HepG2 (cell line): Measurements from ENCODE around the gene HSPB6. TPM values are rescaled to one million over a fixed set of nuclear protein-coding genes. Genes with fewer than 3 reads are reported as not detected.
A peak's percentile ranks its signal among the peaks of the same experiment; 100 is the strongest.

Source experiments
- ATF7-NPFF ChIP-seq: sonication (generic); formaldehyde crosslinking; IDR thresholded peaks from 2 replicates; pipeline ENCODE4 v1.8.1; 2023; ENCODE audit warnings: mild to moderate bottlenecking, low read depth, missing genetic modification reagents, moderate library complexity
- DNMT1 ChIP-seq: sonication (generic); formaldehyde crosslinking; IDR thresholded peaks from 2 replicates; pipeline ENCODE4 v1.5.1; 2020; ENCODE audit warnings: mild to moderate bottlenecking, missing genetic modification reagents
- HES4 ChIP-seq: sonication (generic); formaldehyde crosslinking; IDR thresholded peaks from 2 replicates; pipeline ENCODE4 v1.9.0; 2021; ENCODE audit warnings: mild to moderate bottlenecking, missing genetic modification reagents, borderline replicate concordance
- SP4 ChIP-seq: sonication (generic); formaldehyde crosslinking; IDR thresholded peaks from 2 replicates; pipeline ENCODE4 v1.8.1; 2023; ENCODE audit warnings: mild to moderate bottlenecking, missing genetic modification reagents
- YEATS4 ChIP-seq: sonication (generic); formaldehyde crosslinking; IDR thresholded peaks from 2 replicates; pipeline ENCODE4 v1.4.0; 2020; ENCODE audit warnings: missing genetic modification reagents, borderline replicate concordance
- ZKSCAN5 ChIP-seq: sonication (generic); formaldehyde crosslinking; IDR thresholded peaks from 2 replicates; pipeline ENCODE4 v1.5.1; 2020; ENCODE audit warnings: mild to moderate bottlenecking, missing genetic modification reagents
- ZNF33A ChIP-seq: sonication (generic); formaldehyde crosslinking; IDR thresholded peaks from 2 replicates; pipeline ENCODE4 v1.5.1; 2020; ENCODE audit warnings: missing genetic modification reagents, mild to moderate bottlenecking, moderate library complexity, borderline replicate concordance
- ZNF768 ChIP-seq: sonication (generic); formaldehyde crosslinking; IDR thresholded peaks from 2 replicates; pipeline ENCODE4 v1.4.0; 2020; ENCODE audit warnings: missing genetic modification reagents
- polyA plus RNA-seq, 8 experiments: library from polyadenylated mRNA; depleted of rRNA in 3 of 8; stranded (reverse) in 7 of 8; unstranded in 1 of 8; fragments of >200 nt; fragmentation: Illumina TruSeq in 4 of 8; extraction: Trizol in 4 of 8; gene quantifications; 2 replicates each; pipeline versions ENCODE4 v1.2.1 to v1.2.3, GENCODE V29; 2011 to 2016; ENCODE audit warnings: low read depth in 4 of 8, missing spikeins in 1 of 8, mixed read lengths in 1 of 8; ENCODE audit not compliant: insufficient read depth in 1 of 8
- total RNA-seq, 5 experiments: library from RNA; depleted of rRNA; stranded (reverse); fragments of >200 nt; fragmentation: Illumina TruSeq; extraction: Trizol; gene quantifications; 2 replicates each; pipeline ENCODE4 v1.2.3, GENCODE V29; 2016; ENCODE audit warnings: low read depth in 1 of 5
- TF ChIP-seq, protein P1 (sequence below): sonication (generic); formaldehyde crosslinking; IDR thresholded peaks from 2 replicates; pipeline ENCODE4 v1.4.0; 2020; ENCODE audit warnings: mild to moderate bottlenecking, missing genetic modification reagents
- TF ChIP-seq, protein P2 (sequence below): sonication (generic); formaldehyde crosslinking; IDR thresholded peaks from 2 replicates; pipeline ENCODE4 v1.8.0; 2022; ENCODE audit warnings: missing genetic modification reagents, mild to moderate bottlenecking, moderate library complexity, borderline replicate concordance
- TF ChIP-seq, protein P3 (sequence below): sonication (generic); formaldehyde crosslinking; conservative IDR thresholded peaks from 2 replicates; pipeline ENCODE4 v1.4.0; 2020; ENCODE audit warnings: missing genetic modification reagents
- TF ChIP-seq, protein P4 (sequence below), 2 experiments: sonication (generic) in 1 of 2; formaldehyde crosslinking in 1 of 2; IDR thresholded peaks; 2 replicates each; pipeline versions ENCODE4 v1.5.1 to v1.6.1; 2011 to 2020; ENCODE audit warnings: borderline replicate concordance in 1 of 2, low read depth in 1 of 2, low read length in 1 of 2, mild to moderate bottlenecking in 1 of 2, missing genetic modification reagents in 1 of 2, moderate library complexity in 1 of 2
- TF ChIP-seq, protein P5 (sequence below): sonication (generic); formaldehyde crosslinking; IDR thresholded peaks from 2 replicates; pipeline ENCODE4 v1.4.0; 2020; ENCODE audit warnings: missing genetic modification reagents; ENCODE audit errors: not compliant biosample characterization
- TF ChIP-seq, protein P6 (sequence below): sonication (generic); formaldehyde crosslinking; IDR thresholded peaks from 2 replicates; pipeline ENCODE4 v1.4.0; 2020; ENCODE audit warnings: low read depth, mild to moderate bottlenecking, missing genetic modification reagents

The HSPB6 gene
- total and polyA plus RNA-seq, 2 of the 13 experiments (the other 11 are each of a cell fraction or from before 2014, with no cell fraction given) = 0.18 TPM; not detected in 1

DNA sequence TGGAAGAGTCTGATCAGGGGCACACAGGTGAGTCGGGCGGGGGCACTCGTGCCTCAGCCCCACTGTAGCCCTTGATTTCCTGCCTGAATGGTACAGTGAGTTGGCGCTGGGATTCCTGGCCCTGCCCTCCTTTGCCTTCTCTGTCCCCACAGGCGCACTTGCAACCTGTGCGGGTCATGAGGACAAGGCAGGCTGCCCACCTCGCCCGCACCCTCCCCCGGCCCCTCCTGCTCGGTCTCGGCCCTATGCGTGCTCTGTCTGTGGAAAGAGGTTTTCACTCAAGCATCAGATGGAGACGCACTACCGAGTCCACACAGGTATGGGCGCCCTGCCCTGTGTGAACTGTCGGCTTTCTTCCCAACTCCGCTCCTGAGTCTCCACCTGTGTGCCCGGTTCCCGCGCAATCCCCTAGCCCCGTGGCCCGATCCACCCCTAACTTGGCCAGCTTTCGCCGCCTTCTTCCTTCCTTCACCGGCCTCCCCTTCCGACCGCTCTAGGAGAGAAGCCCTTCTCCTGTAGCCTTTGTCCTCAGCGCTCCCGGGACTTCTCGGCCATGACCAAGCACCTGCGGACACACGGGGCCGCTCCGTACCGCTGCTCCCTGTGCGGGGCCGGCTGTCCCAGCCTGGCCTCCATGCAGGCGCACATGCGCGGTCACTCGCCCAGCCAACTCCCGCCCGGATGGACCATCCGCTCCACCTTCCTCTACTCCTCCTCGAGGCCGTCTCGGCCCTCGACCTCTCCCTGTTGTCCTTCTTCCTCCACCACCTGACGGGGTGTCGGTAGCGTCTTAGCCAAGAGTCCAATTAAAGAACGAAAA, 40.6 kb downstream of the HSPB6 start (continued):
- TF ChIP-seq, protein P1, sequence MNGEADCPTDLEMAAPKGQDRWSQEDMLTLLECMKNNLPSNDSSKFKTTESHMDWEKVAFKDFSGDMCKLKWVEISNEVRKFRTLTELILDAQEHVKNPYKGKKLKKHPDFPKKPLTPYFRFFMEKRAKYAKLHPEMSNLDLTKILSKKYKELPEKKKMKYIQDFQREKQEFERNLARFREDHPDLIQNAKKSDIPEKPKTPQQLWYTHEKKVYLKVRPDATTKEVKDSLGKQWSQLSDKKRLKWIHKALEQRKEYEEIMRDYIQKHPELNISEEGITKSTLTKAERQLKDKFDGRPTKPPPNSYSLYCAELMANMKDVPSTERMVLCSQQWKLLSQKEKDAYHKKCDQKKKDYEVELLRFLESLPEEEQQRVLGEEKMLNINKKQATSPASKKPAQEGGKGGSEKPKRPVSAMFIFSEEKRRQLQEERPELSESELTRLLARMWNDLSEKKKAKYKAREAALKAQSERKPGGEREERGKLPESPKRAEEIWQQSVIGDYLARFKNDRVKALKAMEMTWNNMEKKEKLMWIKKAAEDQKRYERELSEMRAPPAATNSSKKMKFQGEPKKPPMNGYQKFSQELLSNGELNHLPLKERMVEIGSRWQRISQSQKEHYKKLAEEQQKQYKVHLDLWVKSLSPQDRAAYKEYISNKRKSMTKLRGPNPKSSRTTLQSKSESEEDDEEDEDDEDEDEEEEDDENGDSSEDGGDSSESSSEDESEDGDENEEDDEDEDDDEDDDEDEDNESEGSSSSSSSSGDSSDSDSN (CRISPR knock-in tag) = peak; percentile 88
- TF ChIP-seq HES4 = peak; percentile 59; the same call in 1 of the 2 replicates
- TF ChIP-seq ZNF33A (CRISPR knock-in tag) = no peak; the same call in 1 of the 2 replicates
- TF ChIP-seq ZNF768 (CRISPR knock-in tag) = peak; percentile 45; the same call in 1 of the 2 replicates
- TF ChIP-seq, protein P2, sequence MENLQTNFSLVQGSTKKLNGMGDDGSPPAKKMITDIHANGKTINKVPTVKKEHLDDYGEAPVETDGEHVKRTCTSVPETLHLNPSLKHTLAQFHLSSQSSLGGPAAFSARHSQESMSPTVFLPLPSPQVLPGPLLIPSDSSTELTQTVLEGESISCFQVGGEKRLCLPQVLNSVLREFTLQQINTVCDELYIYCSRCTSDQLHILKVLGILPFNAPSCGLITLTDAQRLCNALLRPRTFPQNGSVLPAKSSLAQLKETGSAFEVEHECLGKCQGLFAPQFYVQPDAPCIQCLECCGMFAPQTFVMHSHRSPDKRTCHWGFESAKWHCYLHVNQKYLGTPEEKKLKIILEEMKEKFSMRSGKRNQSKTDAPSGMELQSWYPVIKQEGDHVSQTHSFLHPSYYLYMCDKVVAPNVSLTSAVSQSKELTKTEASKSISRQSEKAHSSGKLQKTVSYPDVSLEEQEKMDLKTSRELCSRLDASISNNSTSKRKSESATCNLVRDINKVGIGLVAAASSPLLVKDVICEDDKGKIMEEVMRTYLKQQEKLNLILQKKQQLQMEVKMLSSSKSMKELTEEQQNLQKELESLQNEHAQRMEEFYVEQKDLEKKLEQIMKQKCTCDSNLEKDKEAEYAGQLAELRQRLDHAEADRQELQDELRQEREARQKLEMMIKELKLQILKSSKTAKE (CRISPR knock-in tag) = no peak
- 0 out of 2 replicates have a peak, but pooled peaks have one; percentile 34 for TF ChIP-seq ZKSCAN5
- TF ChIP-seq SP4 = peak; percentile 7; the same call in 1 of the 2 replicates
- TF ChIP-seq YEATS4 (CRISPR knock-in tag) = no peak
- TF ChIP-seq DNMT1 (CRISPR knock-in tag) = no peak
- TF ChIP-seq, protein P3, sequence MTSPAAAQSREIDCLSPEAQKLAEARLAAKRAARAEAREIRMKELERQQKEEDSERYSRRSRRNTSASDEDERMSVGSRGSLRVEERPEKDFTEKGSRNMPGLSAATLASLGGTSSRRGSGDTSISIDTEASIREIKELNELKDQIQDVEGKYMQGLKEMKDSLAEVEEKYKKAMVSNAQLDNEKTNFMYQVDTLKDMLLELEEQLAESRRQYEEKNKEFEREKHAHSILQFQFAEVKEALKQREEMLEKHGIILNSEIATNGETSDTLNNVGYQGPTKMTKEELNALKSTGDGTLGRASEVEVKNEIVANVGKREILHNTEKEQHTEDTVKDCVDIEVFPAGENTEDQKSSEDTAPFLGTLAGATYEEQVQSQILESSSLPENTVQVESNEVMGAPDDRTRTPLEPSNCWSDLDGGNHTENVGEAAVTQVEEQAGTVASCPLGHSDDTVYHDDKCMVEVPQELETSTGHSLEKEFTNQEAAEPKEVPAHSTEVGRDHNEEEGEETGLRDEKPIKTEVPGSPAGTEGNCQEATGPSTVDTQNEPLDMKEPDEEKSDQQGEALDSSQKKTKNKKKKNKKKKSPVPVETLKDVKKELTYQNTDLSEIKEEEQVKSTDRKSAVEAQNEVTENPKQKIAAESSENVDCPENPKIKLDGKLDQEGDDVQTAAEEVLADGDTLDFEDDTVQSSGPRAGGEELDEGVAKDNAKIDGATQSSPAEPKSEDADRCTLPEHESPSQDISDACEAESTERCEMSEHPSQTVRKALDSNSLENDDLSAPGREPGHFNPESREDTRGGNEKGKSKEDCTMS (CRISPR knock-in tag) = no peak; the same call in 1 of the 2 replicates
- TF ChIP-seq, protein P4, sequence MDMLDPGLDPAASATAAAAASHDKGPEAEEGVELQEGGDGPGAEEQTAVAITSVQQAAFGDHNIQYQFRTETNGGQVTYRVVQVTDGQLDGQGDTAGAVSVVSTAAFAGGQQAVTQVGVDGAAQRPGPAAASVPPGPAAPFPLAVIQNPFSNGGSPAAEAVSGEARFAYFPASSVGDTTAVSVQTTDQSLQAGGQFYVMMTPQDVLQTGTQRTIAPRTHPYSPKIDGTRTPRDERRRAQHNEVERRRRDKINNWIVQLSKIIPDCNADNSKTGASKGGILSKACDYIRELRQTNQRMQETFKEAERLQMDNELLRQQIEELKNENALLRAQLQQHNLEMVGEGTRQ (IDR thresholded peaks at IDR 0.05; ENCODE audit: low read depth, low read length) = no peak
- TF ChIP-seq, protein P4 (CRISPR knock-in tag; IDR thresholded peaks at IDR 0.05; ENCODE audit: borderline replicate concordance) = no peak; the same call in 1 of the 2 replicates
- TF ChIP-seq, protein P5, sequence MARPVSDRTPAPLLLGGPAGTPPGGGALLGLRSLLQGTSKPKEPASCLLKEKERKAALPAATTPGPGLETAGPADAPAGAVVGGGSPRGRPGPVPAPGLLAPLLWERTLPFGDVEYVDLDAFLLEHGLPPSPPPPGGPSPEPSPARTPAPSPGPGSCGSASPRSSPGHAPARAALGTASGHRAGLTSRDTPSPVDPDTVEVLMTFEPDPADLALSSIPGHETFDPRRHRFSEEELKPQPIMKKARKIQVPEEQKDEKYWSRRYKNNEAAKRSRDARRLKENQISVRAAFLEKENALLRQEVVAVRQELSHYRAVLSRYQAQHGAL = no peak
- 0 out of 2 replicates have a peak, but pooled peaks have one; percentile 40 for TF ChIP-seq ATF7-NPFF
- TF ChIP-seq, protein P6, sequence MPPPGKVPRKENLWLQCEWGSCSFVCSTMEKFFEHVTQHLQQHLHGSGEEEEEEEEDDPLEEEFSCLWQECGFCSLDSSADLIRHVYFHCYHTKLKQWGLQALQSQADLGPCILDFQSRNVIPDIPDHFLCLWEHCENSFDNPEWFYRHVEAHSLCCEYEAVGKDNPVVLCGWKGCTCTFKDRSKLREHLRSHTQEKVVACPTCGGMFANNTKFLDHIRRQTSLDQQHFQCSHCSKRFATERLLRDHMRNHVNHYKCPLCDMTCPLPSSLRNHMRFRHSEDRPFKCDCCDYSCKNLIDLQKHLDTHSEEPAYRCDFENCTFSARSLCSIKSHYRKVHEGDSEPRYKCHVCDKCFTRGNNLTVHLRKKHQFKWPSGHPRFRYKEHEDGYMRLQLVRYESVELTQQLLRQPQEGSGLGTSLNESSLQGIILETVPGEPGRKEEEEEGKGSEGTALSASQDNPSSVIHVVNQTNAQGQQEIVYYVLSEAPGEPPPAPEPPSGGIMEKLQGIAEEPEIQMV (CRISPR knock-in tag) = no peak
